OCI-LY3 (cell line): ENCODE measurements around the gene CTU2.

ENCODE experiments used
- EZH2phosphoT487 ChIP-seq: fragments of 200-600 bp; shearing (Covaris generic); IDR thresholded peaks from 2 replicates; pipeline ENCODE4 v1.6.1; 2018; ENCODE audit warnings: antibody characterized with exemption, mixed run types, low read depth
- TF ChIP-seq, protein P1 (sequence below): fragments of 200-600, 300-600 bp; sonication (generic); IDR thresholded peaks from 2 replicates; pipeline ENCODE4 v1.5.1; 2014; ENCODE audit warnings: antibody characterized with exemption, low read length, low read depth

DNA sequence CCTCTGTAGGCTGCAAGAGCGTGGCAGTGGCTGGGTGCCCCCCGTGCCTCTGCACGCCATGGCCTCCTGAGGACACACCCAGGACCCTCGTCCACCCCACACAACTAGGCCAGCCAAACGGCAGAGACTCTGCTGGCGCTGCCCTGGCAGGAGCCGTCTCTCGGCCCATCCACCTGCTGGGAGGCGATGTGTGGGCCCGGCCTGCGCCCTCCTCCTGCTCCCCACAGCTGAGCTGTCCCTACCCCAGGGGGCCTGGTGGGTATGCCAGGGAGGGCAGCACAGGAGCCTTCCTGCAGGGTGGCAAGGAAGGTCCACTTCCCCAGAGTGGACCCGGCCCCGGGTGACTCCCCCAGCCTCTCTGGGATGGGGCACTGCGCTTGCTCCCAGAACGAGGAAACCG, 7.1 kb upstream of the CTU2 start:
- TF ChIP-seq, protein P1, sequence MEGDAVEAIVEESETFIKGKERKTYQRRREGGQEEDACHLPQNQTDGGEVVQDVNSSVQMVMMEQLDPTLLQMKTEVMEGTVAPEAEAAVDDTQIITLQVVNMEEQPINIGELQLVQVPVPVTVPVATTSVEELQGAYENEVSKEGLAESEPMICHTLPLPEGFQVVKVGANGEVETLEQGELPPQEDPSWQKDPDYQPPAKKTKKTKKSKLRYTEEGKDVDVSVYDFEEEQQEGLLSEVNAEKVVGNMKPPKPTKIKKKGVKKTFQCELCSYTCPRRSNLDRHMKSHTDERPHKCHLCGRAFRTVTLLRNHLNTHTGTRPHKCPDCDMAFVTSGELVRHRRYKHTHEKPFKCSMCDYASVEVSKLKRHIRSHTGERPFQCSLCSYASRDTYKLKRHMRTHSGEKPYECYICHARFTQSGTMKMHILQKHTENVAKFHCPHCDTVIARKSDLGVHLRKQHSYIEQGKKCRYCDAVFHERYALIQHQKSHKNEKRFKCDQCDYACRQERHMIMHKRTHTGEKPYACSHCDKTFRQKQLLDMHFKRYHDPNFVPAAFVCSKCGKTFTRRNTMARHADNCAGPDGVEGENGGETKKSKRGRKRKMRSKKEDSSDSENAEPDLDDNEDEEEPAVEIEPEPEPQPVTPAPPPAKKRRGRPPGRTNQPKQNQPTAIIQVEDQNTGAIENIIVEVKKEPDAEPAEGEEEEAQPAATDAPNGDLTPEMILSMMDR, result no peak
- TF ChIP-seq EZH2phosphoT487, result no peak
